BJ (cell line): ENCODE measurements around the gene LORICRIN. TPM values are rescaled to one million over a fixed set of nuclear protein-coding genes. Genes with fewer than 3 reads are reported as not detected.

Experiments
- CTCF ChIA-PET: fragments of 350-600 bp; formaldehyde crosslinking; extraction: SDS; loops from one replicate; lab custom pipeline; 2021; ENCODE audit warnings: antibody characterized with exemption, inconsistent platforms; lab: Yijun Ruan, JAX
- POLR2A ChIA-PET: fragments of 300-600 bp; sonication (Branson Sonifier 250); formaldehyde crosslinking; extraction: SDS; loops from one replicate; lab custom pipeline; 2021; ENCODE audit warnings: antibody characterized with exemption; lab: Charles Lee
- DNase-seq: peaks from one replicate; pipeline ENCODE4 v3.0.0-alpha.2; 2011; ENCODE audit warnings: low read depth
- H3K27me3 ChIP-seq: 2 replicates; pipeline ENCODE4 v1.6.0; 2011; ENCODE audit warnings: low read length; ENCODE audit not compliant: control insufficient read depth, insufficient read depth
- H3K36me3 ChIP-seq: 2 replicates; pipeline ENCODE4 v1.5.1; 2011; ENCODE audit warnings: low read length; ENCODE audit not compliant: control insufficient read depth, insufficient read depth
- H3K4me3 ChIP-seq: 2 replicates; pipeline ENCODE4 v1.5.1; 2011; ENCODE audit warnings: low read depth, mild to moderate bottlenecking, control low read depth, low read length
- polyA plus RNA-seq: library from polyadenylated mRNA; depleted of rRNA; stranded (reverse); fragments of >200 nt; gene quantifications from 2 replicates; pipeline ENCODE4 v1.2.3, GENCODE V29; 2011
- TF ChIP-seq, protein P1 (sequence below): IDR thresholded peaks from 2 replicates; pipeline ENCODE4 v1.5.1; 2011; ENCODE audit warnings: low read depth, mild to moderate bottlenecking, control low read depth, inconsistent platforms, low read length, moderate library complexity; ENCODE audit not compliant: insufficient read depth

LORICRIN gene
- polyA plus RNA-seq, 1 experiment = not detected

DNA sequence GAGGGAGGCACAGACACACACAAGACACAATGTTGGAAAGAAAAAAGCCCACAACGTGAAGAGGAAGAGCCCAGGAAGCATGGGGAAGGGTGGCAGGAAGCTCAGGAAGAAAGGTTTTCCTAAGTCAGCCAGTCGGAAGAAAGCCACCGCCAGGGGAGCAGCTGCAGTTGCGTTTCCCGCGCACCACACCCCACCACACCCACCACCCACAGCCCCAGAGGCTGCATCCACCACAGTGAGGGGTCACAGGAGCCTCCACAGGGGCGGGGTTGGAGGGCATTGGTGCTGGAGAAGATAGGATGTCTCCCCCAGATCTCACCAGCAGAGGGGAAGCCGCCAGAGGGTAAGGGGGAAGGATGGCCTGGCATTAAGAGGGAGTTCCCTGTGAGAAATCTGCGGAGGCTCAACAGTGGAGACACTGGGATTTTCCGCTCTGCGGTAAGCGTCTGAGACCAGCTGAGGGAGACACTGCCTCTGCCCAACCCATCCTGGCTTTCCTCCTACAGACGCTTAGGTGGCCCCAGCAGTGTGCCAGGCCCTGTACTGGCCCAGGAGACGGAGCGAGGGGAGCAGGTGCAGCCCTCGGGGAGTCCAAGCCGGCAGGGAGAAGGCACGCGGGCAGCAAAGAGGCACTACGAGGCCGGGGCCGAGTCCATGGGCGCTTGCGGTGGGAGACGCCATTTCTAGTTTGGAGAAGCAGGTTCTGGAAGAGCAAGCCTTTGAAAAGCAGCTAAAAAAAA lies 33.4 kb downstream of the LORICRIN start:
- Histone ChIP-seq H3K36me3 (no peaks in the 10 kb centered on the region), H3K27me3 (no peaks in the 10 kb centered on the region), H3K4me3 (no peak overlapping the region)
- CTCF ChIA-PET = interaction anchor here (0.6 kb wide), 1 partner anchor 32 kb away, joined by 3 read pairs; no protein-coding TSS in a partner anchor
- POLR2A ChIA-PET = no interaction called here
- TF ChIP-seq, protein P1, sequence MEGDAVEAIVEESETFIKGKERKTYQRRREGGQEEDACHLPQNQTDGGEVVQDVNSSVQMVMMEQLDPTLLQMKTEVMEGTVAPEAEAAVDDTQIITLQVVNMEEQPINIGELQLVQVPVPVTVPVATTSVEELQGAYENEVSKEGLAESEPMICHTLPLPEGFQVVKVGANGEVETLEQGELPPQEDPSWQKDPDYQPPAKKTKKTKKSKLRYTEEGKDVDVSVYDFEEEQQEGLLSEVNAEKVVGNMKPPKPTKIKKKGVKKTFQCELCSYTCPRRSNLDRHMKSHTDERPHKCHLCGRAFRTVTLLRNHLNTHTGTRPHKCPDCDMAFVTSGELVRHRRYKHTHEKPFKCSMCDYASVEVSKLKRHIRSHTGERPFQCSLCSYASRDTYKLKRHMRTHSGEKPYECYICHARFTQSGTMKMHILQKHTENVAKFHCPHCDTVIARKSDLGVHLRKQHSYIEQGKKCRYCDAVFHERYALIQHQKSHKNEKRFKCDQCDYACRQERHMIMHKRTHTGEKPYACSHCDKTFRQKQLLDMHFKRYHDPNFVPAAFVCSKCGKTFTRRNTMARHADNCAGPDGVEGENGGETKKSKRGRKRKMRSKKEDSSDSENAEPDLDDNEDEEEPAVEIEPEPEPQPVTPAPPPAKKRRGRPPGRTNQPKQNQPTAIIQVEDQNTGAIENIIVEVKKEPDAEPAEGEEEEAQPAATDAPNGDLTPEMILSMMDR = no peak
- no peak for DNase-seq

DNA sequence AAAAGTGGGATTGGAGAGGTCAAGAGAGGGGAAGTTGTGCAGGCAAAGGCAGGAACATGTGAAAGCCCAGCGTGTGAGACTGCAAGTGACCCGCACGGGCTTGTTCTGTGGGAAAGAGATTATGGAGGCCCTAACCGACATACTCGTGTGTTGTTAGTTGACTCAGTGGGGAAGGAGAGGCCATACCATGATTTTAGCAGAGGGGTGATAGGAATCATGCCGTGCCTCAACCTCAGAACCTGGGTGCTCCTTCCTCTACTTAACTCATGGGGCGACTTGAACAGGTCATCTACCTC lies 33.9 kb downstream of the LORICRIN start:
- TF ChIP-seq, protein P1 = no peak

DNA sequence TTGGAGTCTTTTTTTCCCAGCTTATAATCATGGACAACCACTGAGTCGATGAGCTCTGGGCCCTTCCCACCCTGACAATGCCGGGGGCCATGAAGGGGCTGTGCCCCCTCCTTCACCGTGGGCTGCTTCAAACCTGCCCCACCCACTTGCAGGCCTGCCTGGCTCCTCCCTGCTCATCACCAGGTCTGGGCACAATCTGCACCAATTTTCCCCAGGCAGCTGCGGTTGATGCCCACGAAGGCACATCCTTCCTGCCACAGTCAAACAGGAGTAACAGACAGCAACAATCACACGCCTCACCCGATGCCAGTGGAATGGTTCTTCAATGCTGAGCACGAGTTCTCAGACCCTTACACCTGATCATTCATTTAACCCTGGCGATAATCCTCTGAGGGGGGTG lies 34.4 kb downstream of the LORICRIN start:
- DNase-seq = no peak
- Histone ChIP-seq H3K36me3 (no peaks in the 10 kb centered on the region), H3K4me3 (no peak overlapping the region), H3K27me3 (no peaks in the 10 kb centered on the region)
- TF ChIP-seq, protein P1 = no peak
- CTCF ChIA-PET = no interaction called here
- POLR2A ChIA-PET = no interaction called here

More for the DNA sequence above, 33.9 kb downstream of the LORICRIN start:
- Histone ChIP-seq H3K27me3 (no peaks in the 10 kb centered on the region), H3K4me3 (no peak overlapping the region), H3K36me3 (no peaks in the 10 kb centered on the region)
- DNase-seq = no peak
- ChIA-PET CTCF (no interaction called here), POLR2A (no interaction called here)

DNA sequence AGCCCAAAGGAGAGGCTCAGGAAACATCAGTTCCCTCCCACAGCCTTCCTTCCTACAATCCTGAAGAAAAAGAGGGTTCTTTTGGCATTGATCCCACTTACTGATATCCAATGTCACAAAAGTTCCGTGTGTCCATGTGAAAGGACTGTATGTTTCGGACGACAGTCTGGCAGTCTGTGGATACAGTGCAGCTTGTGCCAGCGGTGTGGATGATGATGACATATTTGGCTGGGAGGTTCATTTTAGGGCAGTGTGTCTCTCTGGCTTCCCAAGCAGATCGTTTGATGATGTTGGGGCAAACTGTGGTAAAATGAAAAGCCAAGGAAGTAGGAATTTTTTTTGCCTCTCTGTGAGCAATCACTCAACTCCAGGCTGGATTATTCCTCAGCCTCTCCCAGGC lies 42.8 kb downstream of the LORICRIN start:
- ChIA-PET POLR2A (no interaction called here), CTCF (interaction anchor here (0.7 kb wide), 1 partner anchor 150 kb away, joined by 3 read pairs; no protein-coding TSS in a partner anchor)
- H3K4me3 ChIP-seq = no peak overlapping the region
- no peaks in the 10 kb centered on the region for H3K36me3 ChIP-seq
- DNase-seq = no peak
- TF ChIP-seq, protein P1 = no peak
- H3K27me3 ChIP-seq = no peaks in the 10 kb centered on the region

DNA sequence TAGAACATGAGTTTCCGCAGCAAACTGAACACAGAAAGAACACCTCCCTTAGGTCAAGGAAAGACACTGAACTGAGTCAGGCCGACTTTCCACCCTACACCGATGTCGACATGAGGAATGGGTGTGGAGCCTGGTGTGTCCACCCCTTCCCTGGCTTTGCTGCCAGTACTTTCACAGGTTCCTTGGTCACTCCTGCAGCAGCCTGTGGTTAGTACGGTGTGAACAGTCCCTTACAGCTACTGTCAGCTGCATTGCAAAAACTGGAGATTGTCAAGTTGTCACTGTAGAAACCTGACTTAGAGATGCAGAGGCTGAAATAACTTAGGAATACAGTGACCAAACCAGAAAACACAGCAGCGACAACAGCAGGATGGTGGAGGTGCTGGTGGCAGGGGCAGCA lies 46.2 kb downstream of the LORICRIN start:
- ChIA-PET CTCF (no interaction called here), POLR2A (no interaction called here)
- Histone ChIP-seq H3K27me3 (no peaks in the 10 kb centered on the region), H3K36me3 (no peaks in the 10 kb centered on the region), H3K4me3 (no peak overlapping the region)
- TF ChIP-seq, protein P1 = no peak
- DNase-seq = no peak
